ENCODE results near the gene STRADA. TPM values are rescaled to one million over a fixed set of nuclear protein-coding genes. Genes with fewer than 3 reads are reported as not detected.

Gene STRADA
- total RNA-seq, 1 donor from 2014 or later, result 30.2 TPM

- H3K27me3 ChIP-seq, result no peaks in the 10 kb centered on the region
- no peak for TF ChIP-seq CTCF (IDR thresholded peaks at IDR 0.05)
- H3K4me1 ChIP-seq, result no peaks in the 10 kb centered on the region
- intact Hi-C loops (cut with DNase I), result no loop called here
- no peaks in the 10 kb centered on the region for H3K9me3 ChIP-seq
- no peak for DNase-seq
- H3K36me3 ChIP-seq, result peaks cover 98% of the 10 kb centered on the region
- no peak overlapping the region for H3K4me3 ChIP-seq
- no peak overlapping the region for H3K27ac ChIP-seq
- no peak for ATAC-seq
These were observed 11.6 kb upstream of the STRADA start for GRCh38 chr17:63753215-63753614.

GRCh38 chr17:63752707-63753106 lies 11.1 kb upstream of the STRADA start:
- intact Hi-C loops (cut with DNase I), result no loop called here
- Histone ChIP-seq H3K9me3 (no peaks in the 10 kb centered on the region), H3K36me3 (peaks cover 98% of the 10 kb centered on the region), H3K4me1 (no peaks in the 10 kb centered on the region), H3K4me3 (no peak overlapping the region), H3K27me3 (no peaks in the 10 kb centered on the region), H3K27ac (no peak overlapping the region)
- no peak for DNase-seq
- ATAC-seq, result no peak
- no peak for TF ChIP-seq CTCF (IDR thresholded peaks at IDR 0.05)

GRCh38 chr17:63751806-63752205 lies 10.2 kb upstream of the STRADA start:
- Histone ChIP-seq H3K27ac (no peak overlapping the region), H3K9me3 (no peaks in the 10 kb centered on the region), H3K4me3 (no peak overlapping the region), H3K4me1 (no peaks in the 10 kb centered on the region), H3K36me3 (peaks cover 94% of the 10 kb centered on the region), H3K27me3 (no peaks in the 10 kb centered on the region)
- ATAC-seq (peak; percentile 53), DNase-seq (no peak)
- intact Hi-C loops (cut with DNase I), result no loop called here
- TF ChIP-seq CTCF (IDR thresholded peaks at IDR 0.05), result no peak

GRCh38 chr17:63741143-63741407 lies 524 bp downstream of the STRADA start:
- Histone ChIP-seq H3K4me1 (peaks cover 12% of the 10 kb centered on the region), H3K4me3 (peak overlapping the region; percentile 95), H3K36me3 (peaks cover 15% of the 10 kb centered on the region), H3K9me3 (no peaks in the 10 kb centered on the region), H3K27ac (peak overlapping the region; percentile 96), H3K27me3 (no peaks in the 10 kb centered on the region)
- no peak for TF ChIP-seq CTCF (IDR thresholded peaks at IDR 0.05)
- no peak for DNase-seq
- ATAC-seq, result peak; percentile 1
- intact Hi-C loops (cut with DNase I), result no loop called here

GRCh38 chr17:63740464-63741142 lies 996 bp downstream of the STRADA start:
- no peak for ATAC-seq
- peaks cover 12% of the 10 kb centered on the region for H3K4me1 ChIP-seq

More at GRCh38 chr17:63740464-63741142, 996 bp downstream of the STRADA start:
- H3K9me3 ChIP-seq, result no peaks in the 10 kb centered on the region
- no peak for TF ChIP-seq CTCF (IDR thresholded peaks at IDR 0.05)
- H3K27ac ChIP-seq, result peak overlapping the region; percentile 96
- intact Hi-C loops (cut with DNase I), result no loop called here
- no peaks in the 10 kb centered on the region for H3K27me3 ChIP-seq
- no peak for DNase-seq
- H3K36me3 ChIP-seq, result peaks cover 10% of the 10 kb centered on the region
- H3K4me3 ChIP-seq, result peak overlapping the region; percentile 95
